Prostate gland (tissue), 2 donors: ENCODE data around the gene PMFBP1.

Source experiments
- POLR2A ChIP-seq: fragments of 450-650 bp; IDR thresholded peaks from one replicate; pipeline ENCODE4 v1.6.1; 2016; ENCODE audit warnings: antibody characterized with exemption, mild to moderate bottlenecking
- POLR2AphosphoS5 ChIP-seq: sonication (generic); formaldehyde crosslinking; IDR thresholded peaks from one replicate; pipeline ENCODE4 v1.6.1; 2017; ENCODE audit warnings: antibody characterized with exemption
- TF ChIP-seq, protein P1 (sequence below), 4 experiments: fragments of 200-600 bp in 2 of 4; fragments of 450-650 bp in 2 of 4; sonication (generic) in 2 of 4; IDR thresholded peaks; 1 replicate in 3 of 4; 2 replicates in 1 of 4; pipeline ENCODE4 v1.5.1; 2016 to 2019; ENCODE audit warnings: antibody characterized with exemption in 4 of 4, mild to moderate bottlenecking in 2 of 4, moderate library complexity in 2 of 4

DNA sequence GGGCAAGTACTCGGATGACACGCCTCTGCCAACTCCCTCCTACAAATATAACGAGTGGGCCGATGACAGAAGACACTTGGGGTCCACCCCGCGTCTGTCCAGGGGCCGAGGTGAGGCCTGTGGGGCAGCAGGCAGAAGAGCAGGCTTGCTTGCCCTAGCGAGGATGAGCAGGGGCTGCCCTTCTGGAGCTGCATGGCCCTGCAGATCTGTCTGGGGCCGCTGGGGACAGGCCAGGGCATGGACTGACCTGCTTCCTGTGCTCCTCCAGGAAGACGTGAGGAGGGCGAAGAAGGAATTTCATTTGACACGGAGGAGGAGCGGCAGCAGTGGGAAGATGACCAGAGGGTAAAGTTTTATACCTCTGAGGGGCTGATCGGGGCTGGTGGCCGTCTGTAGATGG is 73.0 kb downstream of the PMFBP1 start:
- TF ChIP-seq, protein P1, sequence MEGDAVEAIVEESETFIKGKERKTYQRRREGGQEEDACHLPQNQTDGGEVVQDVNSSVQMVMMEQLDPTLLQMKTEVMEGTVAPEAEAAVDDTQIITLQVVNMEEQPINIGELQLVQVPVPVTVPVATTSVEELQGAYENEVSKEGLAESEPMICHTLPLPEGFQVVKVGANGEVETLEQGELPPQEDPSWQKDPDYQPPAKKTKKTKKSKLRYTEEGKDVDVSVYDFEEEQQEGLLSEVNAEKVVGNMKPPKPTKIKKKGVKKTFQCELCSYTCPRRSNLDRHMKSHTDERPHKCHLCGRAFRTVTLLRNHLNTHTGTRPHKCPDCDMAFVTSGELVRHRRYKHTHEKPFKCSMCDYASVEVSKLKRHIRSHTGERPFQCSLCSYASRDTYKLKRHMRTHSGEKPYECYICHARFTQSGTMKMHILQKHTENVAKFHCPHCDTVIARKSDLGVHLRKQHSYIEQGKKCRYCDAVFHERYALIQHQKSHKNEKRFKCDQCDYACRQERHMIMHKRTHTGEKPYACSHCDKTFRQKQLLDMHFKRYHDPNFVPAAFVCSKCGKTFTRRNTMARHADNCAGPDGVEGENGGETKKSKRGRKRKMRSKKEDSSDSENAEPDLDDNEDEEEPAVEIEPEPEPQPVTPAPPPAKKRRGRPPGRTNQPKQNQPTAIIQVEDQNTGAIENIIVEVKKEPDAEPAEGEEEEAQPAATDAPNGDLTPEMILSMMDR (IDR thresholded peaks at IDR 0.05), result no peak
- no peak for TF ChIP-seq POLR2AphosphoS5
- no peak for TF ChIP-seq POLR2A
